ENCODE results near the gene SELP. TPM values are rescaled to one million over a fixed set of nuclear protein-coding genes. Genes with fewer than 3 reads are reported as not detected.

SELP gene
- total RNA-seq, 4 donors from 2014 or later: 8.2 to 74.5 (median 27.5) TPM

GRCh38 chr1:169634877-169635276 lies 5.0 kb upstream of the SELP start:
- ATAC-seq (ENCODE audit: low FRiP score) (no peak), DNase-seq (ENCODE audit: low spot score) (no peak)
- TF ChIP-seq CTCF (IDR thresholded peaks at IDR 0.05): no peak

- TF ChIP-seq CTCF (IDR thresholded peaks at IDR 0.05): no peak
- no peak for DNase-seq (ENCODE audit: low spot score)
- ATAC-seq (ENCODE audit: low FRiP score): no peak
These were observed 4.2 kb upstream of the SELP start for GRCh38 chr1:169634145-169634544.

GRCh38 chr1:169631249-169631648 lies 1.3 kb upstream of the SELP start:
- no peak for TF ChIP-seq CTCF (IDR thresholded peaks at IDR 0.05)
- DNase-seq (ENCODE audit: low spot score): no peak
- no peak for ATAC-seq (ENCODE audit: low FRiP score)

- ATAC-seq (ENCODE audit: low FRiP score) (no peak), DNase-seq (ENCODE audit: low spot score) (no peak)
- no peak for TF ChIP-seq CTCF (IDR thresholded peaks at IDR 0.05)
These were observed 5.0 kb downstream of the SELP start for GRCh38 chr1:169624912-169625311.

- TF ChIP-seq CTCF (IDR thresholded peaks at IDR 0.05): no peak
- ATAC-seq (ENCODE audit: low FRiP score): no peak
- no peak for DNase-seq (ENCODE audit: low spot score)
These were observed 5.8 kb downstream of the SELP start for GRCh38 chr1:169624122-169624521.

- TF ChIP-seq CTCF (IDR thresholded peaks at IDR 0.05): no peak
- no peak for DNase-seq (ENCODE audit: low spot score)
- no peak for ATAC-seq (ENCODE audit: low FRiP score)
These were observed 6.6 kb downstream of the SELP start for GRCh38 chr1:169623132-169623926.

- ATAC-seq (ENCODE audit: low FRiP score) (no peak), DNase-seq (ENCODE audit: low spot score) (no peak)
- no peak for TF ChIP-seq CTCF (IDR thresholded peaks at IDR 0.05)
These were observed 9.4 kb downstream of the SELP start for GRCh38 chr1:169620565-169620964.

Data from omental fat pad (tissue), 4 donors.